HG03565 (cell line): ENCODE data around the gene PDE9A.

Experiments
- ATAC-seq: cut with Tn5 transposase; IDR thresholded peaks from one replicate; pipeline ENCODE4 v1.9.1; 2021; ENCODE audit warnings: mild to moderate bottlenecking, moderate library complexity; ENCODE audit not compliant: unreplicated experiment

The PDE9A gene

DNA sequence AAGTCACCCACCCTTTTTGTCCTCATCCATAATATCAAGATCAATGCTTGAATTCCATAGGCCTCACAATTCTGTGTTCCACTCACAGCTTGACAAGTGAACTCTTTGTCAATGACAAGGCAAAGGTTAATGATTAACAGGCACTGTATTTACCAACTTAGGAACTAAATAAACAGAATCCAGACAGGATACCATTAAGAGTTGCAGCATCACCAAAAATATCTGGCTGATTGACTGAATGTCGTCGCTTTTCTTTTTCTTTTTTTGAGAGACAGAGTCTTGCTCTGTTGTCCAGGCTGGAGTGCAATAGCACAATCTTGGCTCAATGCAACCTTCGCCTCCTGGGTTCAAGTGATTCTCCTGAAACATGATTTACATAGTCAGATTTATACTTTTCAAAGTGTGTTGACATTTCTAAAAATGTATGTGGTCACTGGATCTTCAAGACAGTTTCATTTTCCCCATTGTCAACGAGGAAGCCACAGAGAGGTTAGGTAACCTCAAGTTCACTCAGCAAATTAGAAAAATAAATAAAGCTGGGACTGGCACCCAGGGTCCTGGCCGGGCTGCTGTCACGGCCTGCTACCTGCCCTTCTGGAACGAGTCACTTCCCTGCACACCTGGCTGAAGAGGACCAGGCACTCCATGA is 81.0 kb downstream of the PDE9A start:
- ATAC-seq: no peak

DNA sequence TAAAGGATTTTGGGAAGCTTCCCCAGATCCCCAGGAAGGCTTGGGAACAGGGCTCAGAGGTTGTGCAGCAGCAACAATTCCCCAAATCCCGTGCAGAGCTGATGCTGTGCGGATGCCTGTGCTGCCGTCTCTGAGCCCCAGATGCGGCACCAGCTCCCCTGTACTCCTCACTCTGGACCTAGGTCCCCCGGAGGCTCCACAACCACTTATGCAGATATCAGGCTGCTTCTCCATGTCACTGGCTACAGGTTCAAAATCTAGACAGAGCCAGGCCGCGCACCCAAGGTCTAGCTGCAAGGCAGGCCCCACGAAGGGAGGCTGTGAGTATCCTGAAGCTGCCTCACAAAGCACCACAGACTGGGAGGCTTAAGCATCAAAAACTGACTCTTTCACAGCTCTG is 81.6 kb downstream of the PDE9A start:
- no peak for ATAC-seq

GRCh38 chr21:42735944-42736343 is 82.5 kb downstream of the PDE9A start:
- ATAC-seq: no peak

DNA sequence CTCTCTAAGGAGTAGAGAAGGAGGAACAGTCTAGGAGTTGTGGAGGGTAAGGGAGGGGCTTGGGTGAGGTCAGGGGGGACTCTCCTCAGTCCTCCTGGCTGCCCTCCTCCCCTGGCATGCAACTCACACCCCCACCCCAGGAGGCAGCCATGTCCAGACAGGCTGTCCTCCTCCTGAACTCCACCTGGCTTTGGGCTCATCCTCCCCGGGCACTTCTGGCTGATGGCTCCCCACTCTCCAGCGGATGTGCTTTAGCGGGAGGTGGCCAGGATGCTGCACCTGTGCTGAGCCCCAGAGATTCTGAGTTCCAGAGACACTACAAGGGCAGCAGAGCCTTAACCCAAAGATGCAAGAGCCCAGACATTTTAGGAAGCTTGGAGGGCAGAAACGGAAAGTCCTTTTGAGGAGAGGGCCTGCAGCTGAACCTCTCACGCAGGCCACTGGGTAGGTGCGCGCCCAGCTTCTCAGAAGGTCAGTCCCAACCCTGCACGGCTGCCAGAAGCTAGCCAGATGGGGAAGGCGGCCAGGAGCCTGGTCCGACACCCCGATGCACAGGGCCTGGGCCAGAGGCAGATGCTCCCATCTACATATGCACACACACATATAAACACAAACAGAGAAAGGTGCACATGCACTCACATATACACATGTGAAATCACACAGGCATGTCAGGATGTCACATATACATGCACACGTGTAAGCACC is 83.4 kb downstream of the PDE9A start:
- no peak for ATAC-seq

DNA sequence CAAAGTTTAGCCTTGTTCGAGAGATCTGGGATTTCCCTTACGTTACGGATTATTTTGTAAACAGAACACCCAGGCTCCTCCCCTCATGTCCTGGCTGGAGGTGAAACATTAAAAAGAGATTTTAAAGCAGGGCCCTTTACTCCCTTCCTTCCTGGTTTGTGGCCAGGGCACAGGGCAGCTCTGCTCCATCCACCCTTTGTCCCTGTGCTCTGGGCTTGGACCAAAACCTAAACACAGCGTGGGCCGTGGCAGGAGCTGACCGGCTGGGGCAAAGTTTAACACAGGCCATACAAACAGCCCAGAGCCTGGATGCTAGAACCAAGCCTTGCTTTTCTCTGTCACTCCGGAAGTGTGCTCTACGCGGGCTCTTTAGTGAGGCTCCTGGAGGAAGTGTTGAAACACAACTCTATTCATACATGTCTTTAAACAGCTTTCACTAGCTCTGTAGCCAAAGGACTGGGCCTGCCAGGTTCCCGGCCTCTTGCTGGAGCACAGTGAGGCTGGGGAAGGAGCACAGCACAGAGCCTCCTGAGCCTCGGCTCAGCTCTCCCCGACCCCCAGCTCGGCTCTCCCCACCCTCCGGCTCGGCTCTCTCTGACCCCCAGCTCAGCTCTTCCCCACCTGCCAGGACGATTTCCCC is 84.7 kb downstream of the PDE9A start:
- ATAC-seq: no peak

DNA sequence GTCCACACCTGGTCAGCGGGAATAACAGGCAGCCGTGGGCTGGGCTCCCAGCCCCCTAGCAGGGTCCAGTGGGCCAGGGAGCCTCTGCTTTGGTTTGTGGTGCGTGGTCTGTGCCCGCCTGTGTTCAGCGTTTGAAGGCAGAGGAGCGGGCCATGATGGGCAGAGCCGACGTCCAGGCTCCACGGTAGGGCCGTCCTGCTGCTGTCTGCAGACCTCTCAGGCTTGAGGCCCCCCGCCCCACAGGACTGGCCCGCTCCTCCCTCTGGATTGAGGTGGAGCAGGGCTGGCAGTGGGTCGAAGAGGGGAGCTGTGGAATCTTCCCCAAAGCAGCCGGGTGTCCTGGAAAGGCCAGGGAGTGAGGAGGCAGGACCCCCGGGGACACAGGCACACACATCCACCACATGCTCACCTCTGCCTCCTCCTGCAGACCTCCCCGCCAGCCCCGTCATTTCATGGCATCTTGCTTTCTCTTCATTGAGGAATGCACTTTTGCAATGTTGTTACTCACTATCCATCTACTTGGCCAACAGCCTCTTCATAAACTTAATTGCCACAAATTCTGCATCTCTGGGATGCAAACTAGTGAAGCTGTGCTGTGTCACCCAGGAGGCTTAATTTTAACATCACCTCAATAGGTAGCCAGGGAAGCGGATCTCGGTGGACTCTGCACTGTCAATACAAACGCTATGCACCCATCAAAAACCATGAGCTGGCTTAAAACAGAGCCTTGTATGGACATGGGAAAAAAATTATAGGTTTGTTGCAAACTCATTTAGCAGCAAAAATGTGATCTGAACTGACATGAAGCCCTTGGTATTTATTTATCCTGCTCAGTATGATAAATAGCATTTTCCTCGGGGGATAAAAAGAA is 85.9 kb downstream of the PDE9A start:
- no peak for ATAC-seq

DNA sequence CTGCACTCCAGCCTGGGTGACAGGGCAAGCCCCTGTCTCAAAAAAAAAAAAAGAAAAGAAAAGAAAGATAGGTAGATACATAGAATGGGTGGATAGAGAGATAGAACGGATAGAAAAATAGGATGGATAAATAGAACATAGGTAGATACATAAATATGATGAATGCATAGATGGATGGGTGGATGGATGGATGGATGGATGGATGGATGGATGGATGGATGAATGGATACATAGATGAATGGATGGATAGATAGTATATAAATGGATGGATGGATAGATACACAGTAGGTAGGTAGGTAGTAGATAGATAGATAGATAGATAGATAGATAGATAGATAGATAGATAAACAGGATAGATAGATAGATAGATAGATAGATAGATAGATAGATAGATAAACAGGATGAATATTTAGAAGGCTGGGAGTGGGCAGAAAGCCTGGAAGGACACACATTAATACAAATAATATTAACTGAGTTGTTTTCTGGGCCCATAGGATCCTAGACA is 87.0 kb downstream of the PDE9A start:
- ATAC-seq: no peak

GRCh38 chr21:42741066-42741465 is 87.6 kb downstream of the PDE9A start:
- no peak for ATAC-seq

GRCh38 chr21:42744520-42745445 is 91.4 kb downstream of the PDE9A start:
- ATAC-seq: no peak

DNA sequence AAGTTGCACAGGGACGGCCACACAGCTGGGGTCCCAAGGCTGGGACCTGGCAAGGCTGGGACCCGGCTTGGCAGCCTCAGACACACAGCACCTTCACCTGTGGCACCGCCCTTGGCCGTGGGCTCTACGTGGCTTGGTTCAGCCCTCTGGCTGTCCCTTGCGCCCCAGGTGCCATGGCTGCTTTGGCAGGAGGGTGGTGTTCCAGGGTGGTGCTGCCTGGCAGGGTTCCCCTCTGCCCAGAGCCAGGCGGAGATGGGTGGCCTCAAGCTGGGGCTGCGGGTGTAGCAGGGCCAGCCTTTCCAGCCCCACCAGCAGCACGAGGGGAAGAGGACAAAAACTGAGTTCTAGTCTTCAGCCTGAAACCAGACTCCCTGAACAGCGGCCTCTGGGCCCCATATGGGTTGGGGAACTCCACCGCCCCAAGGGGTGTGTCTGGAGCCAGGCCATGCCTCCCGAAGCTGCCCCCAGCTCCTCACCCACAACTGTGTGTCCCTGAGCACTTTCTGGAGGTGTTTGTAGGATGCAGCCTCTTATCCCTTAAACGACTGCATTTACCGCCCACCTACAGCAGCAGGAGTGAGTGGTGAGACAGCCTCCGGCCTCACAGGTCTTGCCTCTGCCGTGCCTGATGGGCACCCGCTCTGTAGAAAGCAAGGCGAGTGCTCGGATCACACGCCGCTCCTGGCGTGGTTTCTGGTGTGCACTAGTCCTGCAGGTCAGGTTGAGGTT is 92.3 kb downstream of the PDE9A start:
- no peak for ATAC-seq

- no peak for ATAC-seq
These were observed 92.8 kb downstream of the PDE9A start for GRCh38 chr21:42746240-42746592.

DNA sequence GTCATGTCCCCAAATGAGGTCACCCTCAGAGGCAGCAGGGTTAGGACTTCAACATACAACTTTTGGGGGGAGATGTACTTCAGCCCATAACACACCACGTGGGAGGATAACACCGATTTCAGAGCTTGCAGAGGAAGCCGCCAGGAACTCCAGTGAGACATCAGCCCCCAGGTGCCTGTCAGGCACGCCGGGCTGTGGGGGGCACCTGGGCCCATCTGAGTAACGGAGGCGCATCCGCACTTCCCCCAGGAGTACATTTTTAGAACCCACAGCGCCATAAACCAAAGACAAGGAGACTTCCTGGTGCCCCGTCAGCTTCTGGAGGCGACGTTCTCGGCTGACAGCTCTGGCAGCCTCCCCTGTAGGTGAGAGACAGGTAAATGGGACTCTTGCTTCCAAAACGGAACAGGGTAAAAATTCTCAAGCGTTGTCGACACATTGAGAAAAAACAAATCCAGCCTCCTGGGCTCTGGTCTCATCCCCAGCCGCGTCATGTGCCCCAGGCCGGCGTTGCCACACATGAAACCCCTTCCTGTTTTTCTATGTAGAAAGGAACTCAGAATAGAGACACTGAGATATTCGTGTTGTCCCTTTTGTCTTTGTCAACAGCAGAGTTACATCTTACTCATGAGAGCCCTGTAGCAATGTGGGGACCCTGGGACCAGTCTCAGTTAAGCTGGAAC is 93.3 kb downstream of the PDE9A start:
- ATAC-seq: no peak

- ATAC-seq: no peak
These were observed 93.9 kb downstream of the PDE9A start for GRCh38 chr21:42747276-42747701.

GRCh38 chr21:42747746-42748351 is 94.4 kb downstream of the PDE9A start:
- no peak for ATAC-seq

DNA sequence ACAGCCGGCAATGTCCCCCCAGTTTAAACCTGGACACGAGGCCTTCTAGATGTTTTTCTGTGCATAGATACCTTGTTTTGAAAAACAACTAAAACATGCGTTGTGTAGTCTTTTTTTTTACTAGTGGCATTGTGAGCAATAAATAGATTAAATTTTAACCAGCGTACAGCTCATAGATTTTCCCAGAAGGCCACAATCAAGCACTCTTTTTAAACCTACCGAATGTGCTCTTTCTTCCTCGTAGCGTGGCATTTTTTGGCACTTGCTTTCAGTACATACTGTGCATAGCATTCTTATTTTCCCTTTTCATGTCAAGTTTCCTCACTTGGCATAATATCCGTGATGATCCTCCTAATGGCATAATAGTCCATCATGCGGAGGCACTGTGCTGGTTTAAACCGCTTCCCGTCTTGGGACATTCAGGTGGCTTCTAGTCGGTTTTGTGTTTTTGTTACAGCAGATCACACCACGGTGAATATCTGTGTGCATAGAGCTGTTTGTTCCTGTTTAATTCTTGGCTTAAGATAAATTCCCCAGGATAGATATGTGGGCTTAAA is 95.3 kb downstream of the PDE9A start:
- ATAC-seq: no peak

- no peak for ATAC-seq
These were observed 97.5 kb downstream of the PDE9A start for GRCh38 chr21:42750737-42751530.

DNA sequence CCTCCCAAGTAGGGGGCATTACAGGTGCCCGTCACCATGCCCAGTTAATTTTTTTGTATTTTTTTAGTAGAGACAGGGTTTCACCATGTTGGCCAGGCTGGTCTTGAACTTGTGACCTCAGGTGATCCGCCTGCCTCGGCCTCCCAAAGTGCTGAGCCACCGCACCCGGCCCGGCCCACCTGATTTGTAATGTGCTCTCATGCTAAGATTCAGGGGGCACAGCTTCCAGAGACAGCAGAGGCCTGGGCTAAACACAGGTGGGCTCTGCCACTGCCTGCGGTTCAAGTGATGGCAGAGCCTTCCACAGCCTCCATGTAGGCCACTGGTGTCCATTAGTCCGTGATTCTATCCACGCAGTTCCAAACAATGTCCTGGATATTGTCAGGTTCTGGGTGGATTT is 98.4 kb downstream of the PDE9A start:
- ATAC-seq: no peak
